PC-9 (cell line): ENCODE measurements around the gene CALM3.
"Not testable (repeated sequence)": the region's sequence is repeated elsewhere in the genome, so short reads cannot be mapped to it uniquely, and the experiment has no call there.

ENCODE experiments used
- EZH2 ChIP-seq: fragments of 200-600 bp; sonication (generic); IDR thresholded peaks from 2 replicates; pipeline ENCODE4 v1.8.0; 2017; ENCODE audit warnings: antibody characterized with exemption, low read depth
- TF ChIP-seq, protein P1 (sequence below): fragments of 200-600 bp; sonication (generic); conservative IDR thresholded peaks from 2 replicates; pipeline ENCODE4 v1.6.1; 2017; ENCODE audit warnings: mixed run types, antibody characterized with exemption, mild to moderate bottlenecking, moderate library complexity

DNA sequence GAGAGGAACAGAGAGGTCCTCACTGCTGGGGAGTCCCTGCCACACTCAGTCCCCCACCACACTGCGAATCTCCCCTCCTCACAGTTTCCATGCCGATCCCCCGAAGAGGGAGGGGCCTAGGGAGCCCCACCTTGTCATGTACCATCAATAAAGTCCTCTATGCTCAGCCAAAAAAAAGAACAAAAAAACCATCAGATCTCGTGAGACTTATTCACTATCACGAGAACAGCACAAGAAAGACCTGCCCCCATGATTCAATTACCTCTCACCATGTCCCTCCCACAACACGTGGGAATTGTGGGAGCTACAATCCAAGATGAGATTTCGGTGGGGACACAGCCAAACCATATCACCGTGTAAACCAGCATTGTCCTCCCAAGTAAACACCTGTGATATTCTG is 41.5 kb upstream of the CALM3 start:
- TF ChIP-seq, protein P1, sequence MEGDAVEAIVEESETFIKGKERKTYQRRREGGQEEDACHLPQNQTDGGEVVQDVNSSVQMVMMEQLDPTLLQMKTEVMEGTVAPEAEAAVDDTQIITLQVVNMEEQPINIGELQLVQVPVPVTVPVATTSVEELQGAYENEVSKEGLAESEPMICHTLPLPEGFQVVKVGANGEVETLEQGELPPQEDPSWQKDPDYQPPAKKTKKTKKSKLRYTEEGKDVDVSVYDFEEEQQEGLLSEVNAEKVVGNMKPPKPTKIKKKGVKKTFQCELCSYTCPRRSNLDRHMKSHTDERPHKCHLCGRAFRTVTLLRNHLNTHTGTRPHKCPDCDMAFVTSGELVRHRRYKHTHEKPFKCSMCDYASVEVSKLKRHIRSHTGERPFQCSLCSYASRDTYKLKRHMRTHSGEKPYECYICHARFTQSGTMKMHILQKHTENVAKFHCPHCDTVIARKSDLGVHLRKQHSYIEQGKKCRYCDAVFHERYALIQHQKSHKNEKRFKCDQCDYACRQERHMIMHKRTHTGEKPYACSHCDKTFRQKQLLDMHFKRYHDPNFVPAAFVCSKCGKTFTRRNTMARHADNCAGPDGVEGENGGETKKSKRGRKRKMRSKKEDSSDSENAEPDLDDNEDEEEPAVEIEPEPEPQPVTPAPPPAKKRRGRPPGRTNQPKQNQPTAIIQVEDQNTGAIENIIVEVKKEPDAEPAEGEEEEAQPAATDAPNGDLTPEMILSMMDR: not testable (repeated sequence)
- TF ChIP-seq EZH2: not testable (repeated sequence)
